Stimulated activated CD8-positive, alpha-beta memory T cell treated with anti-CD3 and anti-CD28 coated beads, Interleukin-2, amount 100 ng/mL, for 1 hour (primary cell): Measurements from ENCODE around the gene SLC24A3.
"Not testable (repeated sequence)": the region's sequence is repeated elsewhere in the genome, so short reads cannot be mapped to it uniquely, and the experiment has no call there.

Experiments used
- DNase-seq, 2 donors: peaks; one replicate each; pipeline ENCODE4 v3.0.0-alpha.2; 2020; ENCODE audit warnings: low read depth in 2 of 2

Gene SLC24A3

DNA sequence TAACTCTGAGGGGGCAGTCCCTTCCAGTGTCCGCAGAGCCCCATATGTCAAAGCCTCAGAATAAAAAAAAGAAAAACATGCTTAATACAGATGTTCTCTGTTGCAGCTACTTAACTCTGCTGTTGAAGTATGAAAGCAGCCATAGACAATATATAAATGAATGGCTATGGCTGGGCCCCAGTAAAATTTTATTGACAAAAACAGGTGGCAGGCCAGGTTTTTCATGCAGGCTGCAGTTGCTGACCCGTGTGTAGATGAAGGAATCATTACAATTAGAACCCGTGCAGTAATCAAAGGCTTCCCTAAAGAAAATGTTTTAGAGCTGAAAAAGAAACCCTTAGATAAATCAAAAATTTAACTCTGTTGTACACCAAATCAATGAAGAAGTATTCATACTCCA lies 532.7 kb downstream of the SLC24A3 start:
- DNase-seq: no peak

- no peak for DNase-seq
Observed at GRCh38 chr20:19745584-19745983, 533.1 kb downstream of the SLC24A3 start.

GRCh38 chr20:19746396-19746795 lies 534.0 kb downstream of the SLC24A3 start:
- DNase-seq: no peak

GRCh38 chr20:19747903-19748302 lies 535.5 kb downstream of the SLC24A3 start:
- no peak for DNase-seq

DNA sequence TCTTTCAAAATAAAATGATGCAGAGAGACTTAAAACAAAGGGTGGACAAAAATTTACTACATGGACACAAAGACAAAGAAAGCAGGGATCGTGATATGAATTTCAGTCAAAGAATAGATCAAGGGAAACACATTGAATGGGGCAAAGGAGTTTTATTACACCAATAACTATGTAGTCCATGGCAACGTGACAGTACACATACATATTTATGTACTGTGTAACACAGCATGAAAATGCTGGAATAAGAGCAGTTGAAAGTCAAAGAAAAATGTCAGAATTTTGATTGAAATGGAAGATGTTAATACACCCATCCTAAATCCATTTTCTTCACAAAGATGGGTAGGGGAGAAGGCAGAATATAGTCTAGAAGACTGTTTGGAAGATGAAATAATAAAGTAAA lies 536.2 kb downstream of the SLC24A3 start:
- no peak for DNase-seq

DNA sequence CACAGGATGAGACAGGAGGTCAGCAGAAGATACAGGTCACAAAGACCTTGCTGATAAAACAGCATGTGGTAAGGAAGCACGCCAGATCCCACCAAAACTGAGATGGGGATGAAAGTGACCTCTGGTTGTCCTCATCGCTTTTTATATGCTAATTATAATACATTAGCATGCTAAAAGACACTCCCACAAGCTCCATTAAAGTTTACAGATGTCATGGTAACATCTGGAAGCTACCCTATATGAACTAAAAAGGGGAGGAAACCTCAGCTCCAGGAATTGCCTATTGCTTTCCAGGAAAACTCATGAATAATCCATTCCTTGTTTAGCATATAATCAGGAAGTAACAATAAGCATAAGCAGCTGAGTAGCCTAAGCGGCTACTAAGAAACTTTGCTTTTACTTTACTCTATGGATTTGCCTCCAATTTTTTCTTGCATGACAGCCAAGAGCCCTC lies 537.2 kb downstream of the SLC24A3 start:
- DNase-seq: no peak

DNA sequence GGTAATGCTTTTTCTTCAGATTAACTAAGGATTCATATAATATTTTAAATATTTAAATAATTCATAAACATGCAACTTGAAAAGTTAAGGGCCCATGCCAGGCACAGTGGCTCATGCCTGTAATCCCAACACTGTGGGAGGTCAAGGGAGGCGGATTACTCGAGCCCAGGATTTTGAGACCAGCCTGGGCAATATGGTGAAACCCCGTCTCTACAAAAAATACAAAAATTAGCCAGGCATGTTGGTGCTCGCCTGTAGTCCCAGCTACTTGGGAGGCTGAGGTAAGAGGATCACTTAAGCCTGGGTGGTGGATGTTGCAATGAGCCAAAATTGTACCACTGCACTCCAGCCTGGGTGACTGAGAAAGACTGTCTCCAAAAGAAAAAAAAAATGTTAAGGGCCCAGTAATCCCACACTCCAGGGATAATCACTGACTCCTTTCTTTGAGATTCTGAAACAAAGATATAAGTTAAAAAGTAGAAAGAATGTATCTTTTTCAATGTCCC lies 537.7 kb downstream of the SLC24A3 start:
- DNase-seq: no peak

GRCh38 chr20:19750907-19751636 lies 538.6 kb downstream of the SLC24A3 start:
- DNase-seq: no peak

- DNase-seq: not testable (repeated sequence)
Observed at GRCh38 chr20:19754201-19754600, 541.8 kb downstream of the SLC24A3 start.

- no peak for DNase-seq
Observed at GRCh38 chr20:19756761-19757486, 544.5 kb downstream of the SLC24A3 start.

GRCh38 chr20:19757487-19758132 lies 545.2 kb downstream of the SLC24A3 start:
- DNase-seq: no peak

DNA sequence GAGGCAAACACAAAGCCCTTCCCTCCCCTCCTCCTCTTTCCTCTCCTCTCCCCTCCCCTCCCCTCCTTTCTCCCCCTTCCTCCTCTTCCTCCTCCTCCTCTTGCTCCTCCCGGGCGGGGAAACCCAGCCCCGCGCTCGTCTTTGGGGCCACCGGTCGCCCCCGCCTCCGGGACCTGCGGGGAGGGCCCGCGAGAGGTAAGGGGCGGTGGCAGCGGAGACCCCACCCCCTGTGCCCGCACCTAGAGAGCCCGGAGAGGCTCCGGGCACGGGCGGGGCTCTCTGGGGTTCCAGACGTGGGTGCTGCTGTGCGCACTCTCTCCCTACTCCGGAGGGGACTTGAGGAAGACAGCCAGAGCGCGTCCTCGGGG lies 545.7 kb downstream of the SLC24A3 start, which contains the start of gene RIN2:
Gene RIN2, plus strand, starts transcription at position 126 of the 368 bp plus-strand sequence. CDS start 131,344 bp downstream, outside the sequence.
- no peak for DNase-seq

GRCh38 chr20:19758501-19759331 lies 546.3 kb downstream of the SLC24A3 start:
- no peak for DNase-seq

DNA sequence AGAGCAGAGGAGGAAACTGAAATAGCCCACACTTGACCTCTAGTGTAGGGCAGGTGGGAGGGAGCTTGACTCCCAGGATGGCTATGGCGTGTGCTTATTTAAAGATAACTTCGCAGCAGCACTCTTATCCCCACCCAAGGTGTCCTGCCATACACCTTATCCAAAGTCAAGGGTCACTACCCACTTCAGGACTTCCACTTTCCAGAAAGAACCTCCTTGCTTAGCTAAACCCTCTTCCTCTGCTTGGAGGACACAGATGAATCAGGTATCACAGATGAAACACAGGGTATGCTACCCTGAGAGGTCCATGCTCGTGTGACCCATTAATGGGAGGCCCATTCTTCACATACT lies 547.9 kb downstream of the SLC24A3 start:
- no peak for DNase-seq

- no peak for DNase-seq
Observed at GRCh38 chr20:19761326-19761725, 548.9 kb downstream of the SLC24A3 start.

- no peak for DNase-seq
Observed at GRCh38 chr20:19761841-19762240, 549.4 kb downstream of the SLC24A3 start.

DNA sequence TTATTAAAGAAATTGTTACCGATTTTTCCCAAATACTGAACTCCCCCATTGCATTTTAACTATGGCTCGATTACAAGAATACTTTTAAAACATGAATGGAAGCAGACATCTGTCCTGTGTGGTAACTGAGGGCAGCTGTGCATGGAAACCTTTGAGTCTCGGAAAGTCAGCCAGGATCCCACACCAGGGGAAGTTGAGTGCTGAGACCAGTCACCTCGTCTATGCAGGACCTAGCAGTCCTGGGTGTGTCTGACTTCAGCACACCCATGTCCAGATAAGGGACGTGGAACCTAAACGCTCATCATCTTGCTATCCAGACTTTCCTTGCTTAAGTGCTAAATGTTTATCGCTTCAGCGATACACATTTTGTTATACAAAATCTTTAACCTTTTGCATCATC lies 551.8 kb downstream of the SLC24A3 start:
- no peak for DNase-seq

DNA sequence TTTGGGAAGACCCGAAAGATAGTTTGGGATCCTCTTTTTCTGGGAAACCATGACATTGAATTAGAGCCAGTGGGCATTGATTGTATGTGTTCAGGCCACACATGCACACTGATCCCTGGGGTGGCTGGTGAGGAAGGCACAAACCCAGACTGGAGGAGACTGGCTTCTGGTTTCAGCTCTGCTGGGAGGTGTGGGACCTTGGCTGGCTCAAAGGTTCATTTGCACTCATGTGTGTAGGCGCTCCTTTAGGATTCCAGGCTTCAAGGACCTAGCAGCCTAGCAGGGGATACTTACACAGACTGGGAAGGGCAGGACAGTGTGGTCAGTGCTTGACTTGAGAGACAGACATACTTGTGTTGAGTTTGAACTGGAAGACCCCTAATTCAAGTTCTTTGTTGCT lies 552.8 kb downstream of the SLC24A3 start:
- no peak for DNase-seq

- no peak for DNase-seq
Observed at GRCh38 chr20:19765913-19766312, 553.5 kb downstream of the SLC24A3 start.

- DNase-seq: no peak
Observed at GRCh38 chr20:19767070-19767469, 554.6 kb downstream of the SLC24A3 start.

DNA sequence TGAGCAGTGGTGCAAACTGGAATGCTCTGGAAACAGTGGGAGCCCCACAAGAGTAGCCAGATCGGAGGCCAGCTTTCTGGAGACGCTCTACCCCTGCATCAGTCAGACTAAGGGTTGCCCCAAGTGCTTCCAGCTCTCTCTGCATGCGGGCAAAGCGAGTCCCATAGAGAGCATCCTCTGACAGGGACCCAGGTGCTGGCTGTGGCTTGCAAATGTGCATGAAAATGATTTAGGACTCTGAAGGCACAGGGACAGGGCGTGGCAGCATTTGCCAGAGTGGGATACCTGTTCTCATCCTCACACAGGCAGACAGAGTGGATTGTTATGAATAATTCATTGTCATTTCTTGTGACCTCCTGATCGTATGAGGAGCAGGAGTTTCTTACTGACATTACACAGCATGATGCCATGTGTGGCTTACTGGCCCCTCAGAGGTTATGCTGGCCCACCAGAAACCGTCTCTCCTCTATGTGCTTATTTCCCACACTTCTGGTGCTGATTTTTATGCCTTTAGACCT lies 555.9 kb downstream of the SLC24A3 start:
- DNase-seq: no peak
